PFSK-1 (cell line): Measurements from ENCODE around the gene LECT2.

Experiments used
- FOXP2 ChIP-seq: optimal IDR thresholded peaks from 2 replicates; pipeline ENCODE3; 2011; ENCODE audit warnings: borderline replicate concordance, control low read depth, inconsistent platforms; ENCODE audit not compliant: insufficient read depth; ENCODE audit errors: extremely low read length, extremely low read depth
- POLR2AphosphoS5 ChIP-seq: IDR thresholded peaks from 2 replicates; pipeline ENCODE4 v1.6.1; 2012; ENCODE audit warnings: low read depth, mild to moderate bottlenecking, control low read depth, low read length, moderate library complexity

- TF ChIP-seq FOXP2 (no peak), POLR2AphosphoS5 (no peak)
These were observed 11.4 kb upstream of the LECT2 start for GRCh38 chr5:135966165-135966564.
